RWPE2 (cell line): ENCODE results near the gene CAPS.
"Not testable (repeated sequence)": the region's sequence is repeated elsewhere in the genome, so short reads cannot be mapped to it uniquely, and the experiment has no call there.

Source experiments
- ATAC-seq: fragments of 200-7000 bp; cut with Tn5 transposase; 3 replicates; pipeline ENCODE4 v1.9.1; 2021; ENCODE audit warnings: low read depth
- DNase-seq: peaks from one replicate; pipeline ENCODE4 v3.0.0-alpha.2; 2020; ENCODE audit warnings: low spot score
- H3K27ac ChIP-seq: fragments of 450-650 bp; 2 replicates; pipeline ENCODE4 v1.5.1; 2017; ENCODE audit warnings: mild to moderate bottlenecking; ENCODE audit not compliant: poor library complexity, severe bottlenecking
- H3K27me3 ChIP-seq: fragments of 250-450 bp; sonication (Bioruptor Pico); 2 replicates; pipeline ENCODE4 v1.5.1; 2021; ENCODE audit warnings: mild to moderate bottlenecking, moderate library complexity; ENCODE audit not compliant: insufficient read depth, poor library complexity, severe bottlenecking
- H3K36me3 ChIP-seq: fragments of 250-450 bp; sonication (Bioruptor Pico); 2 replicates; pipeline ENCODE4 v1.5.1; 2020; ENCODE audit warnings: low read depth, mild to moderate bottlenecking, moderate library complexity
- H3K4me1 ChIP-seq: fragments of 250-450 bp; sonication (Bioruptor Pico); 2 replicates; pipeline ENCODE4 v1.5.1; 2021; ENCODE audit warnings: mild to moderate bottlenecking, moderate library complexity; ENCODE audit not compliant: insufficient read depth, poor library complexity, severe bottlenecking
- H3K4me3 ChIP-seq: fragments of 250-450 bp; sonication (Bioruptor Pico); 2 replicates; pipeline ENCODE4 v1.5.1; 2021; ENCODE audit warnings: mild to moderate bottlenecking, moderate library complexity; ENCODE audit not compliant: severe bottlenecking
- H3K9me3 ChIP-seq: fragments of 250-450 bp; sonication (Bioruptor Pico); 2 replicates; pipeline ENCODE4 v1.5.1; 2021; ENCODE audit warnings: mild to moderate bottlenecking, moderate library complexity; ENCODE audit not compliant: severe bottlenecking
- TF ChIP-seq, protein P1 (sequence below): fragments of 450-650 bp; IDR thresholded peaks from one replicate; pipeline ENCODE4 v1.5.1; 2017; ENCODE audit warnings: mild to moderate bottlenecking, moderate library complexity; ENCODE audit not compliant: poor library complexity, severe bottlenecking

CAPS gene

DNA sequence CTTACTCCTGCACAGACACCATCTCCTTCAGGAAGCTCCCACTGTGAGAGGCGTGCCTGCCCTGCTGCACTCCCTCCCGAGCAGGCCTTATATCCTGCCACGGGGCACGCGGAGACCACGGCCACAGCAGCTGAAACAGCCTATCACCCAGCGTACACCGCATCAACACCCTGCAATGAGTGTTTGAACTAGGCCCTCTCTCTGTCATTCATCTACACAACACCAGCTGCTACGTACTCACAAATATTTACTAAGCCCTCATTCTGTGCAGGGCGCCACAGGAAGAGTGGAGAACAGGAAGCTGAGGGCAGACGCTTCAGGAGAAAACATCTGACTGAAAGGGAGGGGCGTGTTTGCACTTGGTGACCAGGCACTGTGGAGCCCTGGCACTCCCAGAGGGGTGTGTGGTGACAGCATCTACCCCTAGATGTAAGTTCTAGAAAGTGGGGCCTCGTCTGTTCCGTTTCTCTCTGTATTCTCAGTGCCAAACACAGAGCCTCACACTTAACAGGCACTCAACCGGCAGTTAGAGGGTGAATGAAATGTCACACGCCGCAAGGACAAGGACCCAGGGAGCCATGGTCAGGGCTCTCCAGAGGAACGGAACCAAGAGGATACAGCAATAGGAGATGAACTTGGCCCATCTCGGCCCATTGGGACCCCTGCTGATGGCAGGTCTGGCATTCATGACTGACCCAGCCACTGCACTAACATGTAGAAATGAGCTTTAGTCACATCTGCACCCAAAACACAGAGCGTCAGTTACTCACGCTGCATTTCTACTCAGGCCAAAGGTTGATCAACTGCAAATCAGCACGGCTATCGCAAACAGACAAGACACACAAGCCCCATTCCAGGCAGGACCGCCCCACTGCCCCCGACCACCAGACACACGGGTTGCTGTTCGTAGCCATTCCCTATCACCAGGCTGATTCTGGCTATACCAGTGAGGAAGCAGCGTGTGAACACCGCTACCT, 48.2 kb downstream of the CAPS start:
- peaks cover 13% of the 10 kb centered on the region; the same call in 1 of the 2 replicates for H3K36me3 ChIP-seq
- DNase-seq (no peak), ATAC-seq (peak; percentile 42; the same call in 2 of the 3 replicates)
- no peak overlapping the region for H3K27ac ChIP-seq
- H3K4me1 ChIP-seq: peaks cover 7% of the 10 kb centered on the region
- no peaks in the 10 kb centered on the region for H3K9me3 ChIP-seq
- no peaks in the 10 kb centered on the region for H3K27me3 ChIP-seq
- no peak overlapping the region for H3K4me3 ChIP-seq
- TF ChIP-seq, protein P1, sequence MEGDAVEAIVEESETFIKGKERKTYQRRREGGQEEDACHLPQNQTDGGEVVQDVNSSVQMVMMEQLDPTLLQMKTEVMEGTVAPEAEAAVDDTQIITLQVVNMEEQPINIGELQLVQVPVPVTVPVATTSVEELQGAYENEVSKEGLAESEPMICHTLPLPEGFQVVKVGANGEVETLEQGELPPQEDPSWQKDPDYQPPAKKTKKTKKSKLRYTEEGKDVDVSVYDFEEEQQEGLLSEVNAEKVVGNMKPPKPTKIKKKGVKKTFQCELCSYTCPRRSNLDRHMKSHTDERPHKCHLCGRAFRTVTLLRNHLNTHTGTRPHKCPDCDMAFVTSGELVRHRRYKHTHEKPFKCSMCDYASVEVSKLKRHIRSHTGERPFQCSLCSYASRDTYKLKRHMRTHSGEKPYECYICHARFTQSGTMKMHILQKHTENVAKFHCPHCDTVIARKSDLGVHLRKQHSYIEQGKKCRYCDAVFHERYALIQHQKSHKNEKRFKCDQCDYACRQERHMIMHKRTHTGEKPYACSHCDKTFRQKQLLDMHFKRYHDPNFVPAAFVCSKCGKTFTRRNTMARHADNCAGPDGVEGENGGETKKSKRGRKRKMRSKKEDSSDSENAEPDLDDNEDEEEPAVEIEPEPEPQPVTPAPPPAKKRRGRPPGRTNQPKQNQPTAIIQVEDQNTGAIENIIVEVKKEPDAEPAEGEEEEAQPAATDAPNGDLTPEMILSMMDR: no peak

DNA sequence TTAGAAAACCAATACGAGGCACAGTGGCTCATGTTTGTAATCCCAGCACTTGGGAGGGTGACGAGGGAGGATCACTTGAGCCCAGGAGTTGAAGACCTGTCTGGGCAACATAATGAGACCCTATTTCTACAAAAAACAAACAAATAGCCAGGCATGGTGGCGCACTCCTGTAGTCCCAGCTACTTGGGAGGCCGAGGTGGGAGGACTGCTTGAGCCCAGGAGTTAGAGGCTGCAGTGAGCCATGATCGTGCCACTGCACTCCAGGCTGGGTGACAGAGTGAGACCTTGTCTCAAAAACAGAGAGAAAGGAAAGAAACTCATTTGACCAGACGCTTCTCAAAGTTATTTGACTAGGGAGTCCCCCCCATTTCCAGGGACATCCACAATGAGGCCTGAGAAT, 49.2 kb downstream of the CAPS start:
- H3K4me3 ChIP-seq: not testable (repeated sequence)

DNA sequence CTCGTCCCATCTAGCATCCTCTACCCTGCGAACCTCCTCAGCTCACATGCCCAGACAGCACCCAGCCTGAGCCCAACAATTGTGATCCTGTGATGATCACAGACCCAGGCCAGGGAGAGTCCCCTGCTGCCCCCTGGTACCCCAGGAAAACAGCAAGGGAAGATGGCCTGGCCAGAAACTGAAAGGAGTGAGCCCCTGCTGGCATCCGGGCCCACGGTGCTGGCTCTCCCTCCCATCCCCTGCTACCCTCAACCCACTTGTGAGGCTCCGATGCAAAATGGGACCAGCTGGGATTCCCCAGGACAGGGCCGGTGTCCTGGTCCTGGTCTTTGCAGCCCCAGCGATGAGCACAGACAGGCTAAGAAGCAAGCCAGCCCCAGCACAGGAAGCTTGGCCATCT, 49.8 kb downstream of the CAPS start:
- TF ChIP-seq, protein P1: no peak
- no peaks in the 10 kb centered on the region for H3K9me3 ChIP-seq
- H3K27ac ChIP-seq: no peak overlapping the region
- no peak for ATAC-seq
- no peak for DNase-seq
- no peak overlapping the region for H3K4me3 ChIP-seq
- H3K27me3 ChIP-seq: no peaks in the 10 kb centered on the region
- H3K4me1 ChIP-seq: peaks cover 15% of the 10 kb centered on the region
- peaks cover 13% of the 10 kb centered on the region; the same call in 1 of the 2 replicates for H3K36me3 ChIP-seq

More for the DNA sequence above, 49.2 kb downstream of the CAPS start:
- DNase-seq, H3K27ac ChIP-seq, H3K27me3 ChIP-seq, H3K9me3 ChIP-seq, ATAC-seq: not testable (repeated sequence)
- Histone ChIP-seq H3K36me3 (peaks cover 13% of the 10 kb centered on the region; the same call in 1 of the 2 replicates), H3K4me1 (peaks cover 10% of the 10 kb centered on the region)

DNA sequence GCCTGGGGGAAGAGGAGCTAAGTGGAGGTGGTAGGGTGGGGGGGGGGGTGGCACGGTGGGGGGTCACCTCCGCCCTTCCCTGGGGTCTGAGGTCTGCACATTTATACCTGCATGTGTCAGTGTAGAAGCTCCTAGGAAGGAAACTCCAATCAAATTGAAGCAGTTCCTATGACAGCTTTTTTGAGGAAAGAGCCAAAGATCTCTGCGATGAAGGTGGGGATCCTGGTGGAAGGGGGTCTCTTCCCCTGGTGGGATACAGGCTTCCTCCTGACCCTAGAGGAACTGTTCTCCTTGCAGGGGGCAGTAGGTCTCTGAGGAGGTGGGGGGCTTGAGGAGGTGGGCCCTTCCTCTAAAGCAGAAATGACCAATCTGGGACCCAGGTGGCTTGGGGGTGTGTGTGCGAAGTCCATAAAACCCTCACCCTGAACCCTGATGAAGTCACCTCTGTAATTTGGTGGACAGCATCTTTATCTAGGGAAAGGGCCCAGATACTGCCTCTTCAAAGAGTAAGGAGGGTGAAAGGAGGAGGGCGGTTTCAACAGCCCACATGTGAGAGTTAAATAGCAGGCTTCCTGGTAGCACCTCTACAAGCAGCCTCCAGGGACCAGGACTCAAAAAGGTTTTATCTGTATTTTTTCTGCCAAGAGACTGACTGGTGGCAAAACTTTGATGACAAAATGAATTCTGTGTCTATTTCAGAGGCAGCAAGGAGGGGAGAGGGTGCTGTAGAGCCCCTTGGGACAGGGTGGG, 50.9 kb downstream of the CAPS start:
- ATAC-seq (no peak), DNase-seq (no peak)
- Histone ChIP-seq H3K27me3 (no peaks in the 10 kb centered on the region), H3K9me3 (no peaks in the 10 kb centered on the region), H3K4me3 (no peak overlapping the region), H3K4me1 (peaks cover 23% of the 10 kb centered on the region), H3K36me3 (peaks cover 13% of the 10 kb centered on the region; the same call in 1 of the 2 replicates), H3K27ac (no peak overlapping the region)
- TF ChIP-seq, protein P1: no peak
